Glutamatergic neuron (in vitro differentiated cells): ENCODE results near the gene ANGPTL4. TPM values are rescaled to one million over a fixed set of nuclear protein-coding genes. Genes with fewer than 3 reads are reported as not detected.

Experiments
- DNase-seq: peaks from one replicate; pipeline ENCODE4 v3.0.0; 2022
- H3K27ac Mint-ChIP-seq: one replicate; pipeline ENCODE4 v1.8.0; 2020; ENCODE audit warnings: mild to moderate bottlenecking, mixed read lengths, inconsistent platforms; ENCODE audit not compliant: unreplicated experiment
- H3K27me3 Mint-ChIP-seq: one replicate; pipeline ENCODE4 v1.8.0; 2020; ENCODE audit warnings: mild to moderate bottlenecking, moderate library complexity, mixed read lengths, inconsistent platforms; ENCODE audit not compliant: unreplicated experiment
- H3K36me3 Mint-ChIP-seq: one replicate; pipeline ENCODE4 v1.8.0; 2020; ENCODE audit warnings: mild to moderate bottlenecking, mixed read lengths, inconsistent platforms; ENCODE audit not compliant: unreplicated experiment
- H3K4me1 Mint-ChIP-seq: one replicate; pipeline ENCODE4 v1.8.0; 2020; ENCODE audit warnings: mild to moderate bottlenecking, low read depth, mixed read lengths, inconsistent platforms; ENCODE audit not compliant: unreplicated experiment
- H3K4me3 Mint-ChIP-seq: one replicate; pipeline ENCODE4 v1.8.0; 2020; ENCODE audit warnings: mild to moderate bottlenecking, mixed read lengths, inconsistent platforms; ENCODE audit not compliant: unreplicated experiment
- H3K9me3 Mint-ChIP-seq: one replicate; pipeline ENCODE4 v1.8.0; 2020; ENCODE audit warnings: mild to moderate bottlenecking, moderate library complexity, mixed read lengths, inconsistent platforms; ENCODE audit not compliant: unreplicated experiment
- CTCF ChIP-seq: fragments of 200-600 bp; sonication (generic); IDR thresholded peaks from one replicate; pipeline ENCODE4 v1.5.0; 2021; ENCODE audit not compliant: partially characterized antibody, unreplicated experiment
- total RNA-seq: library from RNA; stranded (reverse); fragmentation: NEBNext Ultra II Directional; extraction: Animal tissue kit (Norgen Biotek cat#: 25700); gene quantifications from one replicate; pipeline ENCODE4 v1.2.1, GENCODE V29; 2021; ENCODE audit not compliant: unreplicated experiment

The ANGPTL4 gene
- total RNA-seq, 1 donor from 2014 or later, result 0.51 TPM

DNA sequence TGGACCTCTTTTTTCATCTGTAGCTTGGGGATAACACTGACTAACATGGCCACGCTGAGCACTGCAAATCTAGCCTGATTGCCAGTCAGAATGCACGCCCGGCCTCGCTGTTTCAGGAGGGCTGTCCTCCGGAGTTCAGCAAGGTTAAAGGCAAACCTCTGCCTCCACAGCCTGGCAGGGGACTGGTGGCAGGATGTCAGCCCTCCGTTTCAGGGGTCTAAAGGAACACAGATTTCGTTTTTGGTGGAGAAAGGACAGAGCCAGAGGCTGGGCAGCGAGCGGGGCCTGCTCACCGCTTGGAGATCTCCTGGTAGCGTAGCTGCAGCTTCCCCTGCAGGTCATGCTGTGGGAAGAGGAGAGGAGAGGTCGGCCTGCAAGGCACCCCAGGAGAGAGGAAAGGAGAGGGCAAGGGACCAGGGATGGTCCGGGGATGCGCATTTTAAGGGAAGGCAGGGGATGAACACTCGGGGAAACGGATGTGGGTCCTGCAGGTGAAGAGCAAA is 43.3 kb upstream of the ANGPTL4 start:
- H3K4me1 Mint-ChIP-seq, result peaks cover 9% of the 10 kb centered on the region
- H3K27me3 Mint-ChIP-seq, result peaks cover 4% of the 10 kb centered on the region
- H3K36me3 Mint-ChIP-seq, result no peaks in the 10 kb centered on the region
- no peak for DNase-seq
- H3K9me3 Mint-ChIP-seq, result peaks cover 9% of the 10 kb centered on the region
- no peak for TF ChIP-seq CTCF
- H3K27ac Mint-ChIP-seq, result peak overlapping the region; percentile 98
- peak overlapping the region; percentile 98 for H3K4me3 Mint-ChIP-seq

DNA sequence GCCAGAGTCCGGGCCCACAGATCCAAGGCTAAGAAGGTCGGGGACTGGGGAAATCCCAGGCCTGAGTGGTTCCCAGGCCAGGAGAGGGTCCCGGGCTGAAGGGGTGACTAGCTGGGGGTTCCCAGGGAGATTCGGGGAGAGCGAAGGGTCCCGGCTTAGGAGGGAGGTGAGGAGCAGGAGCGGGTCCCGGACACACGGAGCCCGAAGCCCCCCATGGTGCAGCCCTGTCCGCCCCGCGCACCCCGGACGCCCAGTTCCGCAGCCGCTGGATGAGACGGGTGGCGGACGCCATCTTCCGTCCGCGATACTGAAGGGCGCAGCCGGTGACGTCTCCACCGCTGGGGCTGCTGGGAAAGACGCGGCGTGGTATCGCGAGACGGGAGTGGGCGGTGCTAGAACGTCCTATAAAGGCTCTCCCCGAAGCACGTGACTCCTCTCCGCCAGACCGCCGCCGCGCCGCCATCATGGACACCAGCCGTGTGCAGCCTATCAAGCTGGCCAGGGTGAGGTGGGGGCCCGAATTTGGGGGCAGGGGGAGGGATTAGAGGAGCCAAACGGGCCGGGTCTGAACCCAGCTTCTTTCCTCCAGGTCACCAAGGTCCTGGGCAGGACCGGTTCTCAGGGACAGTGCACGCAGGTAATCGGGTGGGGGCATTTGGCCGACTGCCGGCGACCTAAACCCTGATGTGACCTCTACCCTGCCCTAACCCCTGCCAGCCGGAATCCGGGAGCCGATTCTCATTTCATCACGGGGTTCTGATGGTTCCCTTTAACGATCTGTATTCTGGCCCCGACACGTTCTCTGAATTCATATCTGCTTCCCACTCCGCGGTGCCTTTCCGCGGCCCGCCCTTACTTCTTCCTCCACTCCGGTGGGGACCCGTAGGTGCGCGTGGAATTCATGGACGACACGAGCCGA is 42.6 kb upstream of the ANGPTL4 start, which contains the start of the genes NDUFA7 and RPS28:
NDUFA7 (minus strand) TSS at position 309 of the 919 bp plus-strand sequence; CDS start at position 292, 17 bp downstream.
RPS28 (plus strand) TSS at position 430 of the 919 bp plus-strand sequence; CDS start at position 465, 35 bp downstream.
- peak within 1 kb of the TSS; percentile 98 for H3K27ac Mint-ChIP-seq
- H3K9me3 Mint-ChIP-seq, result peaks cover 9% of the 10 kb centered on the region
- peak; percentile 97 for DNase-seq
- H3K36me3 Mint-ChIP-seq, result no peaks in the 10 kb centered on the region
- H3K4me1 Mint-ChIP-seq, result peaks cover 7% of the 10 kb centered on the region
- peak within 1 kb of the TSS; percentile 98 for H3K4me3 Mint-ChIP-seq
- TF ChIP-seq CTCF, result no peak
- peaks cover 4% of the 10 kb centered on the region for H3K27me3 Mint-ChIP-seq

- TF ChIP-seq CTCF, result no peak
- H3K9me3 Mint-ChIP-seq, result peaks cover 12% of the 10 kb centered on the region
- H3K36me3 Mint-ChIP-seq, result no peaks in the 10 kb centered on the region
- H3K27me3 Mint-ChIP-seq, result peaks cover 4% of the 10 kb centered on the region
- peak overlapping the region; percentile 98 for H3K4me3 Mint-ChIP-seq
- peaks cover 6% of the 10 kb centered on the region for H3K4me1 Mint-ChIP-seq
- no peak for DNase-seq
- H3K27ac Mint-ChIP-seq, result peak overlapping the region; percentile 98
Measured at GRCh38 chr19:8321986-8322637, 41.8 kb upstream of the ANGPTL4 start.

- Mint-ChIP-seq H3K9me3 (peaks cover 12% of the 10 kb centered on the region), H3K36me3 (no peaks in the 10 kb centered on the region), H3K4me3 (peak overlapping the region; percentile 98), H3K27ac (no peak overlapping the region), H3K27me3 (peaks cover 4% of the 10 kb centered on the region), H3K4me1 (peaks cover 6% of the 10 kb centered on the region)
- DNase-seq, result no peak
- TF ChIP-seq CTCF, result no peak
Measured at GRCh38 chr19:8322638-8322997, 41.3 kb upstream of the ANGPTL4 start.
